ENCODE data around the gene PLEKHJ1.

The PLEKHJ1 gene

DNA sequence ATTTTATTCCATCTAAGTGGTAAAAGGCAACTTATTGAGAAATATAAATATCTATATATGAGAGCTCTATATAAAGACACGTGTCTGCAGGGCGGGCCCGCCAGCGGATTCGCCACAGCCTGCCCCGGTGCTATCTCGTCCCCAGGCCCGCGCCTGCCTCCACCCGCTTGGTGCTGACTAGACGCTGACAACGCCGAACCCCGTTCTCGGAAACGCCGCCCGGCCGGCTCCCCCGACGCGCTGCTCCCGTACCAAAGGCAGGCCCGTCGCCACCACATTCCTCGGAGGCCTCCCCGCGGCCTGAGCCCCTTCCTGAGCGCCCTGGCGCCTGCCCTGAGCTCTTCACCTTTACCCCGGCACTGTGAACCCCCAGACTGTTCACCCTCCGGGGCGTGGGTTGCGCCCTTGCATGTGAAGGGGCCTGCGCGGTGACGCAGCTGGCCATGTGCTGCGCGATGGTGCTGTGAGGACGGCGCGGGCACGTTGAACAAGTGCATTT is 6.0 kb downstream of the PLEKHJ1 start:
- H3K36me3 ChIP-seq (ENCODE audit: insufficient read depth, low read length), result peaks cover 49% of the 10 kb centered on the region; the same call in 1 of the 2 replicates

DNA sequence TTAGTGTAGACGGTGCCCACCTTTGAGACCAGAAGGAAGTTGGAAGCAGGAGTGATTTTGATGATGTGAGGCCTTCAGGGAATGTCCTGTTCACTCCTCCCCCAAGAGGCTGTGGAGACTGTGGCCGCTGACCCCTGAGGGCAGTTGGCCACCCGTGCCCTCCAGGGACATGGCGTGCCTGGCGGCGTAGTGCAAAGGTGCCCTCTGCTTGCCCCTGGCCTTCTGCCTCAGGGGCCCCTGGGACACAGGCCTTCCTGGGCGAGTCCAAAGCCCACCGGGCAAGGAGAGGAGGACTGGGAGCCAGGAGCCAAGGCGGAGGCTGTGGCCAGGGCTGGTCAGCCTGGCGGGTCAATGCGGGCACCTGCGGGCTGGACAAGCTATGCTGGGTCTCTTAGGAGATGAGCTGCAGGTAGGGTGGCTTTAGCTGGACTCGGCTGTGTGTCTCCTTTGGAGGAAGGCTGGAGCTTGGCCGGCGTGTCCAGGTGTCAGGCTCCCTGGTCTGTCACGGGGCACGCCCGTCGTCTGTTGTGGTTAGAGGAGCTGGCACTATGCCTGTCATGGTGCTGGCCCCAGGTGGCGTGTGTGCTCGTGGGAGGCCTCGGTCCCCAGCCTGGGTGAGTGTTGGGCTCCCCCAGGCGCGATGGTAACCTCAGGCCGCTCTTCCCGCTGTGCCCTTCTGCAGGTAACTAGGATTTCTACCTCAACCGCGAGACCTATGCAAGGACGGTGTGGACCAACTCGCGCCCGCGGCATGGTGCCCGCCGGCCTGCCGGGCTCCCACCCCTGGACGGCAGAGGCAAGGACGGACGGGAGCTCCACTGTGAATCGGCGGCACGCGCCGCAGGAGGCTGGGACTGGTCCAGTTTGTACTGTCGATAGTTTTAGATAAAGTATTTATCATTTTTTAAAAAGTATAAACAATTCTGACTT is 6.8 kb downstream of the PLEKHJ1 start:
- Histone ChIP-seq H3K27me3 (ENCODE audit: insufficient read depth, low read length, poor library complexity, severe bottlenecking) (no peaks in the 10 kb centered on the region), H3K9ac (ENCODE audit: low read depth, low read length, poor library complexity, severe bottlenecking) (no peak overlapping the region), H3K9me2 (replicated peaks; ENCODE audit: low read depth, low read length) (no peaks in the 10 kb centered on the region), H3K4me1 (ENCODE audit: insufficient read depth, low read length, poor library complexity, severe bottlenecking) (peaks cover 10% of the 10 kb centered on the region), H3K9me3 (ENCODE audit: insufficient read depth, low read depth, low read length) (no peaks in the 10 kb centered on the region), H4K20me1 (ENCODE audit: insufficient read depth, low read length, poor library complexity, severe bottlenecking) (peaks cover 10% of the 10 kb centered on the region), H3F3A (ENCODE audit: low read depth) (no peaks in the 10 kb centered on the region), H3K4me2 (ENCODE audit: low read depth, low read length, poor library complexity, severe bottlenecking) (no peak overlapping the region), H3K36me3 (ENCODE audit: insufficient read depth, low read length) (peaks cover 57% of the 10 kb centered on the region; the same call in 1 of the 2 replicates), H3K4me3 (ENCODE audit: low read length, poor library complexity, severe bottlenecking) (no peak overlapping the region), H3K79me2 (ENCODE audit: insufficient read depth, low read length) (peaks cover 16% of the 10 kb centered on the region), H2AFZ (ENCODE audit: low read length) (no peak overlapping the region)
- TF ChIP-seq EZH2phosphoT487 (IDR thresholded peaks at IDR 0.05; ENCODE audit: borderline replicate concordance), result no peak
- TF ChIP-seq, protein P1, sequence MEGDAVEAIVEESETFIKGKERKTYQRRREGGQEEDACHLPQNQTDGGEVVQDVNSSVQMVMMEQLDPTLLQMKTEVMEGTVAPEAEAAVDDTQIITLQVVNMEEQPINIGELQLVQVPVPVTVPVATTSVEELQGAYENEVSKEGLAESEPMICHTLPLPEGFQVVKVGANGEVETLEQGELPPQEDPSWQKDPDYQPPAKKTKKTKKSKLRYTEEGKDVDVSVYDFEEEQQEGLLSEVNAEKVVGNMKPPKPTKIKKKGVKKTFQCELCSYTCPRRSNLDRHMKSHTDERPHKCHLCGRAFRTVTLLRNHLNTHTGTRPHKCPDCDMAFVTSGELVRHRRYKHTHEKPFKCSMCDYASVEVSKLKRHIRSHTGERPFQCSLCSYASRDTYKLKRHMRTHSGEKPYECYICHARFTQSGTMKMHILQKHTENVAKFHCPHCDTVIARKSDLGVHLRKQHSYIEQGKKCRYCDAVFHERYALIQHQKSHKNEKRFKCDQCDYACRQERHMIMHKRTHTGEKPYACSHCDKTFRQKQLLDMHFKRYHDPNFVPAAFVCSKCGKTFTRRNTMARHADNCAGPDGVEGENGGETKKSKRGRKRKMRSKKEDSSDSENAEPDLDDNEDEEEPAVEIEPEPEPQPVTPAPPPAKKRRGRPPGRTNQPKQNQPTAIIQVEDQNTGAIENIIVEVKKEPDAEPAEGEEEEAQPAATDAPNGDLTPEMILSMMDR (conservative IDR thresholded peaks at IDR 0.05; ENCODE audit: low read length), result no peak

More for the DNA sequence above, 6.0 kb downstream of the PLEKHJ1 start:
- peaks cover 15% of the 10 kb centered on the region for H3K4me1 ChIP-seq (ENCODE audit: insufficient read depth, low read length, poor library complexity, severe bottlenecking)
- peaks cover 23% of the 10 kb centered on the region for H3K79me2 ChIP-seq (ENCODE audit: insufficient read depth, low read length)
- H3K4me2 ChIP-seq (ENCODE audit: low read depth, low read length, poor library complexity, severe bottlenecking), result no peak overlapping the region
- H3K27me3 ChIP-seq (ENCODE audit: insufficient read depth, low read length, poor library complexity, severe bottlenecking), result no peaks in the 10 kb centered on the region
- no peaks in the 10 kb centered on the region for H3K9me2 ChIP-seq (replicated peaks; ENCODE audit: low read depth, low read length)
- TF ChIP-seq EZH2phosphoT487 (IDR thresholded peaks at IDR 0.05; ENCODE audit: borderline replicate concordance), result no peak
- TF ChIP-seq, protein P1 (conservative IDR thresholded peaks at IDR 0.05; ENCODE audit: low read length), result no peak
- no peak overlapping the region for H3K9ac ChIP-seq (ENCODE audit: low read depth, low read length, poor library complexity, severe bottlenecking)
- no peaks in the 10 kb centered on the region for H3K9me3 ChIP-seq (ENCODE audit: insufficient read depth, low read depth, low read length)
- H3F3A ChIP-seq (ENCODE audit: low read depth), result no peaks in the 10 kb centered on the region
- no peak overlapping the region for H2AFZ ChIP-seq (ENCODE audit: low read length)
- peaks cover 17% of the 10 kb centered on the region for H4K20me1 ChIP-seq (ENCODE audit: insufficient read depth, low read length, poor library complexity, severe bottlenecking)
- H3K4me3 ChIP-seq (ENCODE audit: low read length, poor library complexity, severe bottlenecking), result no peak overlapping the region

DNA sequence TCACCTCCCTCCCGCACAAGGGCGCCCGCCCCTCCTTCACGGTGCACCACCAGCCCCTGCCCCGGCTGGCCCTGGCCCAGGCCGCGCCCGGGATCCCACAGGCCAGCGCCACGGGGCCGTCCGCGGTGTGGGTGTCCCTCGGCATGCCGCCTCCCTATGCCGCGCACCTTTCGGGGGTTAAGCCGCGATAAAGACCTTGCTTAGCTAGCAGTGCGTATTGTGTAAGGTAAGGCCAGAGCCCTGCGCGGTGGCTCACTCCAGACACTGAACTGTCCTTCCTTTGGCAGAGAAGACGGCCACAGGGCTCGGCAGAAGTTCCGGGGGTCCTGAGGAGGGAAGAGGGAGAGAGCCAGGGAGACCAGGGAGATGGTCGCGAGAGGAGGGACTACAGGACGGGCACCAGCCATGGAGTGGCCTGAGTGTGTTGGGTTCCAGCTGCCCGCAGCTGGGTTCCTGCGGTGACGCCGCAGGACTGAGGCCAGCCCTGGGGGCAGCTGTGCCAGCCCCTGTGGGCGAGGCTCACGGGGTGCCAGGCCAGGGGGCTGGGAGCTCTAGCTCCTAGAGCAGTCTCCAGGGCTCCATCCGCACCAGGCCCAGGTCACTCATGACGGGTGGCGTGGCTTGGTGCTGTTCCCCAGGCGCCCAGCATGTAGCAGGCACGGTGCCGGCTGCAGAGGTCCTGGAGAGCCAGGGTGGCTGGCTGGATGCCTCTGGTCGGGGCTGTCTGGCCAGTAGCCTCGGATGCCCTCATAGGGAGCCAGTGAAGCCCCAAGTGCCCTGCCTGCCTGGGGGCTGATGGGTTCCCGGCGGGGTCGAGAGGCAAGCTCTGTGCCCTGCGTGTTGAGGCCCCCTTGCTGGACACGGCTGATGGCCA is 7.7 kb downstream of the PLEKHJ1 start:
- TF ChIP-seq, protein P1 (conservative IDR thresholded peaks at IDR 0.05; ENCODE audit: low read length), result no peak
- no peak for TF ChIP-seq EZH2phosphoT487 (IDR thresholded peaks at IDR 0.05; ENCODE audit: borderline replicate concordance)
- no peaks in the 10 kb centered on the region for H3K9me3 ChIP-seq (ENCODE audit: insufficient read depth, low read depth, low read length)
- peaks cover 3% of the 10 kb centered on the region for H4K20me1 ChIP-seq (ENCODE audit: insufficient read depth, low read length, poor library complexity, severe bottlenecking)
- no peaks in the 10 kb centered on the region for H3K4me1 ChIP-seq (ENCODE audit: insufficient read depth, low read length, poor library complexity, severe bottlenecking)
- H3K36me3 ChIP-seq (ENCODE audit: insufficient read depth, low read length), result peaks cover 65% of the 10 kb centered on the region; the same call in 1 of the 2 replicates
- no peaks in the 10 kb centered on the region for H3K27me3 ChIP-seq (ENCODE audit: insufficient read depth, low read length, poor library complexity, severe bottlenecking)
- H2AFZ ChIP-seq (ENCODE audit: low read length), result no peak overlapping the region
- H3K4me3 ChIP-seq (ENCODE audit: low read length, poor library complexity, severe bottlenecking), result no peak overlapping the region
- no peaks in the 10 kb centered on the region for H3F3A ChIP-seq (ENCODE audit: low read depth)
- H3K9ac ChIP-seq (ENCODE audit: low read depth, low read length, poor library complexity, severe bottlenecking), result no peak overlapping the region
- no peak overlapping the region for H3K4me2 ChIP-seq (ENCODE audit: low read depth, low read length, poor library complexity, severe bottlenecking)
- no peaks in the 10 kb centered on the region for H3K9me2 ChIP-seq (replicated peaks; ENCODE audit: low read depth, low read length)
- H3K79me2 ChIP-seq (ENCODE audit: insufficient read depth, low read length), result peaks cover 6% of the 10 kb centered on the region; the same call in 1 of the 2 replicates

Data from Loucy (cell line).